HG03196 (cell line): Measurements from ENCODE around the gene NLRP3.

Experiments used
- ATAC-seq: cut with Tn5 transposase; IDR thresholded peaks from one replicate; pipeline ENCODE4 v1.9.1; 2021; ENCODE audit not compliant: unreplicated experiment

Gene NLRP3

GRCh38 chr1:247435759-247436147, 19.8 kb downstream of the NLRP3 start:
- ATAC-seq = no peak

- ATAC-seq = no peak
These were observed 21.9 kb downstream of the NLRP3 start for GRCh38 chr1:247437551-247438505.

DNA sequence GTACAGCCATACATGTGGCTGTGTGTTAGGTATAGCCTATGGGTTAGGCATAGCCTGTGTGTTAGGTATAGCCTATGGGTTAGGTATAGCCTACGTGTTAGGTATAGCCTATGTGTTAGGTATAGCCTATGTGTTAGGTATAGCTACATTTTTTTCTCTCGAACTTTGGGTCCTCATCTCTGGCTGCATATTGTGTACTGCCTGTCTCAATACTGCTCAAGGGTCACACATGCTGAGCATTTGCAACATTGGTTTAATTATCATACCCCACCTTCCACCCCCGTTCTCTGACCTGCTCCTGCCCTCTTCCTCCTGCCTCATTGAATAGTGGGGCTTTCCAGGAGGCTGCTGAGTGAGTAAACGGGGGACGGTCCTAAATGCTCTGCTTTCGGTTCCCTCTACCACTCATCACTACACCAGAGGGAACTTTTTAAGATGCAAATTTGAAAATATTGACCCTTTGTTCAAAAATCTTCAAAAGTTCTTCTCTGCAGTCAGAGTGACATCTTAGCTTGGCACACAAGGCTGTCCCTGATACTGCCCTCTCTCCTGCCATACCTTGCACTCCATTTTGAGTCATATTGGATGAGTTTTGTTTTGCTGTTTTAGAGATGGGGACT, 24.1 kb downstream of the NLRP3 start:
- ATAC-seq = peak; percentile 97

DNA sequence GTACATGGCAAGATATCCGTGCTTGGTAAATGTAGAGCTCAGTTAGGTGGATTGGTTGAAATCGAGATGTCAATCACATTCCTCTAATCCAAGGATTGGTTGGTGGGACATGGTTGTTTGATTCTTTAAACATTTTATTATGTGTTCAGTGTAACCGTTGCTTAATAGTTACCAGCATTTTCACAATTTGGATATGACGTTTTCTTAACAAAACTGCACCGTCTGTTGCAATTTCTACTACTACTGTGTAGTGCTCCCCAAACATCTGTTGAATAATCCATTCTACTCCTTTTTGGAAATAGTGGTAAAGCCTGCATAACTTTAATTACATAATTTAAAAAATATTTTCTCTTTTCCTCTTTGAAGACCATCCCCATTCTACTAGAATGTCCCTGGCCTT, 25.6 kb downstream of the NLRP3 start:
- no peak for ATAC-seq

DNA sequence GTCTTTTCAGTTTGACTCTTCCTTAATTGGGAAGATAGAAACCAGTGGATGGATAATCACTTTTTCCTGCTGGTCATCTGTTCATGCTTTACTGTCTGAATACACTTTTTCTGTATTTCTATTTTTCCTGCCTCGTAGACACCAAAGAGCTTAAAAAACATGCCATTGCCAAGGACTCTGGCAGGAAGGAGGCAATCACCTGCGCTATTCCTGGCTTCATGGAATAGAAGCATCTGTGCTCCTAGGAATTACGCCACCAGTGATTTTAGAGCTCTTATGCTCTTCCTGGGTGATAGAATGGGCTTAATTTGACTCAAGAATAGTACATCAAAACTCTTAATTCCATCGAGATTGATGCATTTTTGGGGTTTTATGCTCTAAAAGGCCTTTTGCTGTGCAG, 26.2 kb downstream of the NLRP3 start:
- no peak for ATAC-seq

DNA sequence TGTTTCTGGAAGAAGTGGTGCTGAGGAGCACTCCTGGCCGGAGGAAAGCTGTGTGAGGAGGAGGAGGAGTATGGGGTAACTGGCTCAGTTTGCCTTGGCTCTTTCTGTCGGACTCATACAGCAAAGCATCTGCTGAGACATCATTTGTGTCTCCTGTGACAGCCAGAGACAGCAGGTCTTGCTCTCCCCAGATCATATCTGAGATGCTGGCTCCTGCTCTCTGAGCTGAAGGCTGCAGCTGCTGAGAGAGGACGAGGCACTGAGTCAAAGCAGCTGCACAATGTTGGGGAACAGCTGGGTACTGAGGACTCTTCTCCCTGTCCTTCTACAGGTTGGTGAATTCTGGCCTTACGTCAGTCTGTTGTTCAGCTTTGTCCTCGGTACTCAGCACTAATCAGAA, 27.7 kb downstream of the NLRP3 start:
- ATAC-seq = no peak

GRCh38 chr1:247444571-247444970, 28.6 kb downstream of the NLRP3 start:
- no peak for ATAC-seq

DNA sequence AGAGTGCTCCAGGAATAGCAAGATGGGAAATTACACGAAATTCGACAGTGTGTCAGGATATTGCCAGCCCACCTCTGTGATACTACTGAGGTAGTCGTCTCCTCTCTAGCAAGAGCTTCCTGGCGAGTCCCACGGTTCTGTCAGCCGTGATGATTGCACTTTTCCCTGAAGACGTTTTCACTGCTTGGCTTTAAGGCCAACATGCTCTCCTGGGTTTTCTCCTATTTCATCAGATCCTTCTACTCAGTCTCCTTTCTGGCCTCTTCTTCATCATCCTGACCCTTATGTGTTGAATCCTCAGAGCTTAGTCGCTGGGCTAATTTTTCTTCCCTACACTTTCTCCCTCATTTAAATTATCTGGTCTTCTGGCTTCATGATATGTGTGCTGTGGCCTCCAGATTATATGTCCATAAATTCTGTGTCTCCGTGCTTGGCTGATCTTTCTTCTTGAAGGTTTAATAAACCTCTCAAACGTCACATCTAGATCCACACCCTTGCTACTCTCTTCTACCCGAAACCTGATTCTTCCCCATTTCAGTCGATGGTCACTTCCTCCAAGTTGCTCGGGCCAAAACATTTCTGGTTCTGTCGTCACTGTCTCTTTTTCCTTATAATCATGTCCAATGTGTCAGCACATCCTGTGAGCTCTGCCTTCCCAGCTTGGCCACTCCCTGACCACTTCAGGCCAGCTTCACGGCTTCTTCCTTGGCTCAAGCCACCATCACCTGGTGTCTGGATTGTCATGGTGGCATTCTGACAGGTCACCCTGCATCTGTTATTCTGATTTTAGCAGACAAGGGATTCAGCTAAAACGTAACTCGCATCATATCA, 29.8 kb downstream of the NLRP3 start:
- no peak for ATAC-seq

DNA sequence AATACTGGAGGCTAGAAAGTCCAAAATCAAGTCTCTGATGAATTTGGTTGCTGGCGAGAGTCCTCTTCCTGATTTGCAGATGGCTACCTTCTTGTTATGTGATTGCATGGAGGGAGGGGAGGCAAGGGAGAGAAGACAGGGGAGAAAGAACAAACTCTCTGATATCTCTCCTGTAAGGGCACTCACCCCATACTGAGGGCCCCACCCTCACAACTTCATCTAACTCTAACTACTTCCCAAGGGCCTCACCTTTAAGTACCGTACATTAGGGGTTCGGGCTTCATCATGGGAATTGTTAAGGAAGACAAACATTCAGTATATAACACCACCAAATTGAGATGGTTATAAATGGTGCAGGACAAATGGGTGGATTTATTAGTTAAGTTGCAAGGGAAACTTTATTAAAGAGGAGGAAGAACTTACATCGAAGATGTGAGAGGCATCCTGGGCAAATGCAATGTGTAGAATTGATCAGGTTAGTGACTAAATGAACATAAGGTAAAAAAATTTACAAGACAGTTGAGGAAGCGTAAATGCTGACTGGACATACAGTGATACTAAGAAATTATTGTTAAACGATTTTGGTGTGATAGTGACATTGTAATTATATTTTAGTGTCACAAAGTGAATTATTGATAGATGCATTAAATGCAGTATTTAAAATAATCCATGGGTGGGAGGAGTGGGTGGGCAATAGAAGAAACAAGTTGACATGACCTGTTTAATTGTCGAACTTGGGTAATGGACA, 31.4 kb downstream of the NLRP3 start:
- no peak for ATAC-seq

DNA sequence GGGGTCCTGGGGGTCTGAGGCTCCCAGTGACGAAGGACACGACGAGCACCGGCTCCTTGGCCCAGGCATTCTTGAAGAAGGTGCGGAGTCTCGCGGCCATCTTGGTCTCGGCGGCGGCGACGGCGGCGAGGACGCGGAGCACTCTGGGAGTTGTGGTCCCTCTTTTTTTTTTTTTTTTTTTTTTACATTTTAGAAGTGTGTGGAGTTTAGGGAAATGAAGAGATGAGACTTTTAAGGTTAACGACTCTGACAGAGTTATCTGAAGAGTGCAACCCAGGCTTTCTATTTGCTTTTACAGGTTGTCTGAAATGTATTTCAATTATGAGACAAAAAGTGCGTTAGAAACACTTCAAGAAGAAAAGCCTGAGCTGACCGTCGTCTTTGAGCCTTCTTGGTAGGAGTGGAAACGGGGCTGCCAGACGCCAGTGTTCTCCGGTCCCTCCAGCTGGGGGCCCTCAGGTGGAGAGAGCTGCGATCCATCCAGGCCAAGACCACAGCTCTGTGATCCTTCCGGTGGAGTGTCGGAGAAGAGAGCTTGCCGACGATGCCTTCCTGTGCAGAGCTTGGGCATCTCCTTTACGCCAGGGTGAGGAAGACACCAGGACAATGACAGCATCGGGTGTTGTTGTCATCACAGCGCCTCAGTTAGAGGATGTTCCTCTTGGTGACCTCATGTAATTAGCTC, 32.3 kb downstream of the NLRP3 start:
- ATAC-seq = no peak

- ATAC-seq = no peak
These were observed 35.5 kb downstream of the NLRP3 start for GRCh38 chr1:247451388-247452010.

GRCh38 chr1:247452447-247453039, 36.6 kb downstream of the NLRP3 start:
- no peak for ATAC-seq

GRCh38 chr1:247453245-247453644, 37.3 kb downstream of the NLRP3 start:
- ATAC-seq = no peak

- ATAC-seq = no peak
These were observed 38.0 kb downstream of the NLRP3 start for GRCh38 chr1:247453997-247454396.

DNA sequence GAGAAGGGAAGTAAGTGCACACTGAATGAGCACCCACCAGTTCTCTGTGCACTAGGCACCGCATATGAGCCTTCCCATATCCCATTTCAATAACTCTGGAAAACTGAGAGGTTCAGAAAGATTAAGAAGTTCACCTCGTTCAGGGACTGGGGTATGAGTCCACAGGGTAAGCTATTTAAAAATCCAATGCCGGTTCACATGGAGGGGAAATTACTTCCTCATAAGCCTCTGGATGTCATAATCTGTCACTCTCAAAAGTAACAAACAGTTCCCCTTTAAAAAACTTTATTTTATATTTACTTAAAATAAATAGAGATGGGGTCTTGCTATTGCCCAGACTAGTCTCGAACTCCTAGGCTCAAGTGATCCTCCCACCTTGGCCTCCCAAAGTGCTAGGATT, 40.0 kb downstream of the NLRP3 start:
- no peak for ATAC-seq

DNA sequence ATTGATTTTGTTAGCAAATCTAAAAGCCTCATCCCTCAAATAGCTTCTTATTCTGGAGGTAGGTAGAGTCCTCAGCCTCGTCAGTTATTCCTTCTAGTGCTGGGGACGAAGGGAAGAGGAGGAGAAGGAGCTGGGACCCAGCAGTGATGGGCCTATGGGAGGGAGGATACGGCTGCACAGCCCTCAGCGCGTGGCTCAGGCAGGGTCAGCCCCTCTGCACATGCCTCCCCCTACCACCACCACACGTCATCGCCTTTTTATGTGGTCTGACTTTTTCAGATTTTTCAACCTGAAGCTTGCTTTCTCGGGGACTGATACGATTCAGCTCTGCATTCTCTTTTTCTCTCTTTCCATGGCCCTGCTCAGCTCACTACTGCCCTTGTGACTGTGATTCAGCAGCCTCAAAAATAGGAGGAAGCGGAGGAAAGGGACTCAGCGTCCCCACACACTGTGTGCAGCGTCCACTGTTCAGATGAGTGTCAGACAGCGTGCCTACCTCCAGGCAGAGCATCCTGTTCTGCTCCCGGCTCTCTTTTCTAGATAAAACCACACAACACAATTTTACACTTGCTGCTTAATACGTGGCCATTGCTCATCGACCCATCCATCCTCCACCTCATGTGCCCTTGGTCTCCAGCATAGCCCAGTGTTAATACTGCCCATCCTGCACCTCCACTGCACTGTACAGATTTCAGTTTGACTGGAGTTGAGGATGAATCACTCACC, 41.1 kb downstream of the NLRP3 start:
- ATAC-seq = no peak

GRCh38 chr1:247459507-247459906, 43.5 kb downstream of the NLRP3 start:
- no peak for ATAC-seq

DNA sequence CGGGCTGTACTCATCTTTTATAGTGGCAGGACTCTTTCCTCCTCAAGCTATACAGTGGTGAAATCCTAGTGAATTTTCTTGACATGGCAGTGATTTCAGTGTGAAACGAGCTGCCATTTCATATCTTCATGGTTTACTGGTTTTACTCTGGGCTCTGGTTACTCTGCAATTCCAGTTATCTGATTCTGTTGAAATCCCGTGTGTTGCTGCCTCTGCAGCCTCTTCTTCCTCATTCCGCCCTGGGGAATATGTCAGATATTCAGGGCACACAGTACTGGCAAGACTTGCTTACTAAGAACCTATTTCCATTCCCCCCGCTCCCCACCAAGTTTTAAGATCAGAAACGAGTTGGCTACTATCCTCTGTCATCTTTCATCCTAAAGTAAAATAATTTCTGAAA, 49.8 kb downstream of the NLRP3 start:
- no peak for ATAC-seq

DNA sequence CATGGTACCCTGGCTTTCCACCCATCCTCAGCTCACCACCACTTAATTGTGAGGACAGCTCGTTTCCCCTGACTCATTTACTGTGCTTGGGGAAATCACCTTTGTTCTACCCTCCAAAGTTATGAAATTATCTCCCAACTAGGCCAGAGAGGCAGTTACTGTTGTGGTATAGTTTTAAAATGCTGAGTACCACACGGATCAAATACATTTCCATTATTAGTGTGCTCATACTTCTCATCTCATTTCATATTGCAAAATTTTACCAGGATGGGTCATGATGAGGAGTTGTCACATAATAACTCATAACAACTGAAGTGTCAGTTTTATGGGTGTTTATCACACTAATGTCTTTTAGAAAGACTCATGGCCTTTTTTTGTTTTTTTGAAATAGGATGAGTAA, 51.2 kb downstream of the NLRP3 start:
- no peak for ATAC-seq
